HL-60/S4 treated with phorbol 12-myristate 13-acetate at 8.2 ng/mL for 4 days and 3 days (cell line): ENCODE data around the gene ACOXL.

Source experiments
- in situ Hi-C: fragments of 300-500 bp; cut with MboI; formaldehyde crosslinking; loops from 2 replicates; pipeline ENCODE4 v1.15.0; 2022; ENCODE audit warnings: low sequenced_read_pairs

The ACOXL gene

DNA sequence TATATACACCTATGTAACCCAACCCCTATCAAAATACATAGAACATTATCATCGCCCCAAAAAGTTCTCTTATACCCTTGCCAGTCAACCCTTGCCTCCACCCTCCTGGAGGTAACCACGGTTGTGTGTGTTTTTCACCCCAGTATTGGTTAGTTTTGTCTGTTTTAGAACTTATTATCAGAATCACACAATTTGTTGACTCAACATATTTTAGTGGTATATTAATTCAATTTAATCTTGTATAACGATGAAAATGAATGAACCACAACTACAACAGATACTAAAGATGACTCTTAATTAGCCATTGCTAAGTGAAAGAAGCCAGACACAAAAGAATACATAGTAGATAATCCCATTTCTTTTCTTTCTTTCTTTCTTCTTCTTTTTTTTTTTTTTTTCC, 19.3 kb downstream of the ACOXL start:
- in situ Hi-C loops: no loop called here

DNA sequence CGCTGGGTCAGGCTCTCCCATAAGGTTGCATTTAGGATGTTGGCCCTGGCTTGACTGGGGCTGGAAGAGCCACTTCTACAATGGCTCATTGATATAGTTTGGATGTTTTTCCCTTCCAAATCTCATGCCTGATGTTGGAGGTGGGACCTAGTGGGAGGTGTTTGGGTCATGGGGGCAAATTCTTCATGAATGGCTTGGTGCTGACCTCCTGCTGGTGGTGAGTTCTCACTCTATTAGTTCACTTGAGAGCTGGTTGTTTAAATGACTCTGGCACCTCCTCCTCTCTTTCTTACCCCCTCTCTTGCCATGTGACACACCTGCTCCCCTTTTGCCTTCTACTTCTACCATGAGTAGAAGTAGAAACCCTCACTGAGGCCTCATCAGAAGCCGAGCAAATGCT, 20.5 kb downstream of the ACOXL start:
- in situ Hi-C loops: no loop called here

DNA sequence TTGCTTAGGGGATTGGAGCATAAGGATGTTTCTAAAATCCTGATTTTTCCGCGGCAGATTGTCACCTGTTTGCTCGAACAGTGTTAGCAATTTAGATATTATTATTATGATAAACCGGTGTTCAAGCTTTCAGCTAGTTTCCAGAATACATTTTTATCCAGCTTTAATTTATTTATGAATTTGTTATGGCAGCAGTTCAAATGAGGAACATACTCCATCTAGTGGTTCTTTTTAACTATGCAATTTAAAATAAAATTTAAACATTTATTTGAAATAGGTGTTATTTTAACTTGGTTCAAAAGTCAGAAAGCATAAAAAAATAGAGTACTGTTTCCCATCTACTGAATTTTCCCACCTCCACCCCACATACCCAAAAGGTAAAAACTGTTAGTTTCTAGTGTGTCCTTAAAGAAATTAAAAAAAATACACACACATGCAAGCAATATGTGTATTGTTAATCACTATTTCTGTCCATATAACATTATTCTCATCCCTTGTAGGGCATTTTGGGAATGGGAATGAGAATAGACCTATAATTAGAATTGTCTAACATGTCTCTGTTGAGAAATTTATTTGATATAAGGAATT, 23.2 kb downstream of the ACOXL start:
- in situ Hi-C loops: no loop called here

DNA sequence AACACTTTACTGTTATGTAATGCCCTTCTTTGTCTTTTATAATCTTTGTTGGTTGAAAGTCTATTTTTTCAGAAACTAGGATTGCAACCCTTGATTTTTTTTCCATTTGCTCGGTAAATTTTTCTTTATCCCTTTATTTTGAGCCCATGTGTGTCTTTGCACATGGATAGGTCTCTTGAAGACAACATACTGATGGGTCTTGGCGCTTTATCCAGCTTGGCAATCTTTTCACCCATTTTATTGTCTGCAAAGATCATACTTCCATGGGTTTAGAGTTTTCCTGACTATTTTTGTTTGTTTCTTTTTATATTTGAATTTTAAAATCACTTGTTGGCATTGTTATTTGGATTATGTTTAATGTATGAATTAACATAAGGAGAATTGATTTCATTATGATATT, 27.0 kb downstream of the ACOXL start:
- in situ Hi-C loops: no loop called here

DNA sequence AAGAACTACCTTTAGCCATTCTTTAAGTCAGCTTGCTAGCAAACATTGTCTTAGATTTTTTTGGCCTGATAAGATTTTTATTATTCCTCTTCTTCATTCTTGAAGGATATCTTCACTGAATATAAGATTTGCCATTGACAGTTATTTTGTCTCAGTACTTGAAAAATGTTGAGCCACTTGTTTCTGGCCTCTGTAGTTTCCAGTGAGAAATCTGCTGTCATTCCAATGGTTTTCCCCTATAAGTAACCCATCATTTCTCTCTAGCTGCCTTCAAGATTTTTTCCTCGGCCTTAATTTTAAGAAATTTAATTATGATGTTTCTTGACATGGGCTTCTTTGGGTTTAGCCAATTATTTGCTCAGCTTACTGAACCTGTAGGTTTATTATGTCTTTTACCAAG, 32.6 kb downstream of the ACOXL start:
- in situ Hi-C loops: no loop called here

DNA sequence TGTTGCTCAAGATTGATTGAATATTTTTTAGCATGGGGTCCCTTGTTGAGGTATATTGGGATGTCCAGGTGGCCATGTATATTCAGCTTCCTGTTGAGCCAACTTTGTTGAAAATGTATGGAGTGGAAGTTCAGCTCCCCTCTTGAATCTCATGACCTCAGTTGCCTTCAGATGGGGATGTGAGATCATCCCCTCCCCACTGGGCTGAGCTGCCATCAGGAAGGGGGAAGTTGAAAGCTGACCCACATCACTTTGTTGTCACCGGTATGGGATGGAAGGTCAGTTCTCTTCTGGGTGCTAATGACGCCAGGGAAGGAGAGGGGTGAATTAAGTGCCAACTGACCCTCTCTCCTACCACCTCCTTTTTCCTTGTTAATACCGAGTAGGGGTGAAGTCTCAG, 33.9 kb downstream of the ACOXL start:
- in situ Hi-C loops: no loop called here

DNA sequence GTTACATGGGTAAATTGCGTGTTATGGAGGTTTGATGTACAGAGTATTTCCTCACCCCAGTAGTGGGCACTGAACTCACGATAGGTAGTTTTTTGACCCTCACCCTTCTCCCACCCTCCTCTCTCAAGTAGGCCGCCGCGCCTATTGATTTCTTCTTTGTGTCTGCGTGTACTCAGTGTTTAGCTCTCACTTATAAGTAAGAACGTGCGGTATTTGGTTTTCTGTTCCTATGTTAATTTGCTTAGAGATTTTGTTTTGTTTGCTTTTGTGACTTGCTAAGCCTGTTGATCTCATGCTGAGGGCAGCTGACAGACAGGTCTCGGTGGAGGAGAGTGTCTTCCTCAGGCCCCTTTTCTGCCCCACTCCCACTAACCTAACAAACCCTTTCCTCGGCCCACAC, 36.2 kb downstream of the ACOXL start:
- in situ Hi-C loops: no loop called here

DNA sequence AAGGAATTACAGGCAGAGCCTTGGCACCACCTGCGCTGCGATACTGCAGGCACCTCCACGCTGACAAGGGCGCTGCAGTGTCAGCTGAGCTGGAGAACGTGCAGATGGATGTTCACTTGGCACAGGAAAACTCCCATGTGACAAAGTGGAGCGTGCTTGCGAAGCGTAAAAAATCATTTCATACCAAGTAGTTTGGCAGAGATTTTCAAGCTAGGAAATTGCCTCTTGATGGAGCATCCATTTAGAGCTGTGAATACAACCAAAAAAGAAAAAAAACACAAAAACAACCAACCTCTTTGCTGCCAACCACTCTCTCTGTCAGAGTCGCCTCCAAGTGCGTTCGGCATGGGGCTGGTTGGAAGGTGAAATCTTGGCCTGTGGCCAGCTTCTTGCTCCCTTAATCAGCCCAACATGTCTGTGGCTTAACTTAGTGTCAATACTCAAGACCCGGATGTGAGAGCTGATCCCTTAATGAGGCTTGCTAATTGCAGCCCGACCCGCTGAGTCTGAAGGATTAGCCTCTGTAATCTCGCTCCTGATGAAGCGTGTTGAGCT, 38.1 kb downstream of the ACOXL start:
- in situ Hi-C loops: no loop called here

DNA sequence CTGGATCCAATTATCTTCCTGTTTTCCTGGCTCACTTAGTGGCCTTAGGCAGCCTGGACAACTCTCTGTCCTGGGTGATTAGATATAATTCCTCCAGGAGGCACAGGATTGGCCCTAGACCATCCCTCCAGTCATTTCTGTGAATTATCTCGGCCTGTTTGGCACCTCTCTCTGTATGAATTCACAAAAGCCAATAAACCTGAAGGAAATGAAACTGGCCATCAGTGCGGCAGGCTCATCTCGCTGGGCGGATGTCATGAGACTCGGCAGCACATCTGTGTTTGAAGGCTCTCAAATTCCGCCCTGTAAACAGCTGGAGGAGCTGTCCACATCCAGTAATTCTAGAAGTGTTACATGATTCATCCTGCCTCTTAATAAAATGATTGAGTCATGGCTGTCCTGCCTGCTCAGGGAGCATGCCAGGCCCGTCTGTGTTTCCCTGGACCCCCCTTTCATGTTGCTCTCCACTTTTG, 38.6 kb downstream of the ACOXL start:
- in situ Hi-C loops: no loop called here

DNA sequence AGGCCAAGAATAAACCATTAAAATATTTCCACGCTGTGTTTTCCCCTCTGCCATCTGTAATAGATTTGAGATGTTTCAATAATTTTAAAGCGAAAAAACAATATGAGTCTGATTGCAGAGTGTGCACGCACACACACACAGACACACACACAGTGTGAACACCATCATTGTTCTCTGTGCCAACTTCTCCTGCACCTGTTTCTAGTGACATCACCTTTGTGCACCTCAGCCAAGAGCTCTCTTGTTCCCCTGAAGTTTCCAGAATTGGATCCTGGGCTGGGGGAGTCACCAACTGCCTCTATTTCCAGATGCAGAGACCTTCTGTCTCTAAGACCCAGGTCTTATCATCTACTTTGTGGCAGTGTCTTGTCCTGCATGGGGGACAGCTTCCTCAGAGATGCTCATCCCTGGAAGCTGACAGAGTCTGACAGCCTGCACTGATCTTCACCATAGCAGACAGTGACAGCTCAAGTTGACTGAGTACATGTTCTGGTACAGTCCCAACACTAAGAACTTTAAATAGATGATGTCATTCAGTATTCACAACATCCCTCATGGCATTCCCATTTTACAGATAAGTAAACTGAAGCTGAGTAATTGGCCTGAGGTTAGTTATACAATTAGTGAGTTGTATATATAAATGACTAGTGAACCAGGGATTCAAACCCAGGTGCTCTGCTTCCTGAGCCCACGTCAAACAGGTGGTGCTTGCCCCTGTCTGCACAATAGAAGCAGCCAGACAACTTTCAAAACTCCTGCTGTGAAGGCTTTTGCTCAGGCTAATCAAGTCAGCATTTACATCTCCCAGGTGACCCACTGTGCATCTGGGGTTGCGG, 39.4 kb downstream of the ACOXL start:
- in situ Hi-C loops: no loop called here

DNA sequence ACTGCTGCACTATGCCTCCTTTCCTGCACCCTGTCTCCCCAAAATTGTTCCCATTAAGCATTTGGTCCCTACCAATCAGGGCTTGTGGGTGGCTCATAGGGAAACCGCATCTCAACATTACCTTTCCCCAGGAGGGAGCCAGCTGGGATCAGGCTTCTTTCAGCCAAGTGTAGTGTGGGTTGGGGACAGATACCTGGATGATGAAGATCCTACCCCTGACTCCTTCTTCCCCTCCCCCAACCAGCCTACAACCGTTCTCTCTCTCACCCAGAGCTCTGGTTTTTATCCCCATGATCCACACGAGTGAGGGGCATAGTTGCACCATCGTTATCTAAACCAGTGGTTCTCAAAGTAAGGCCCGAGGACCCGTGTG, 40.0 kb downstream of the ACOXL start:
- in situ Hi-C loops: no loop called here

DNA sequence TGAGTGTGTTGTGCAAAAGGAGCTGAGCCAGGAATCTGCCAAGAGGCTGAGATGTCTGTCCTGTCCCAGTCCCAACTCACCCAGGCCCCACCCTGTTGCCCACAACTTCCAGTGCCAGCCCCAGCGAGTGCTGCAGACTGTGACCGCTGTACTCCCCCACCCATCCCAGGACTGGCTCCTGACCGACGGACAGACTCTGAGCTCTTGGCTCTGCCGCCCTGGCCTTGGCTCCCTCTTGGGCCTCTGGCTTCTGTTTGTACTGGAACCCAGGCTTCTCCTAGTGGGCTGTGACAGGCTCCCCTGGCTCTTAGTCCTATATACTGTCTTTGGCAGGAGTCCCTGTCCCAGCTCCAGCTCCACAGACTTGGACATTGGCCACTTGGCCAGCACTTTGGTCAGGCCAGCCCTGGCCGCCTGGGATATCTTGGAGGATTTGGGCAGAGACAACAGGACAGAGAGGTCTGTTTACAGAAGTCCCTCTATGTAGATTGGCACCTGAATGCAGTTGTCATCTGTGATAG, 41.1 kb downstream of the ACOXL start:
- in situ Hi-C loops: no loop called here

DNA sequence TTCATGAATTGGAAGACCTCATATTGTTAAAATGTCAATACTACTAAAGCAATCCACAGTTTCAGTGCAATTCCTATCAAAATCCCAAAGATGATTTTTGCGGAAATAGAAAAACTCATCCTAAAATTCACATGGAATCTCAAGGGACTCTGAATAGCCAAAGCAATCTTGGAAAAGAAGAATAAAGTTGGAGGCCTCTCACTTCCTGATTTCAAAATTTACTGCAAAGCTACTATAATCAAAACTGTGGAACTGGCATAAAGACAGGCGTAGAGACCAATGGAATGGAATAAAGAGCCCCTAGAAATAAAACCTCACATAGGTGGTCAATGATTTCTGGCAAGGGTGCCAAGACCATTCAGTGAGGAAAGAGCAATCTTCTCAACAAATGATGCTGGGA, 42.3 kb downstream of the ACOXL start:
- in situ Hi-C loops: no loop called here

DNA sequence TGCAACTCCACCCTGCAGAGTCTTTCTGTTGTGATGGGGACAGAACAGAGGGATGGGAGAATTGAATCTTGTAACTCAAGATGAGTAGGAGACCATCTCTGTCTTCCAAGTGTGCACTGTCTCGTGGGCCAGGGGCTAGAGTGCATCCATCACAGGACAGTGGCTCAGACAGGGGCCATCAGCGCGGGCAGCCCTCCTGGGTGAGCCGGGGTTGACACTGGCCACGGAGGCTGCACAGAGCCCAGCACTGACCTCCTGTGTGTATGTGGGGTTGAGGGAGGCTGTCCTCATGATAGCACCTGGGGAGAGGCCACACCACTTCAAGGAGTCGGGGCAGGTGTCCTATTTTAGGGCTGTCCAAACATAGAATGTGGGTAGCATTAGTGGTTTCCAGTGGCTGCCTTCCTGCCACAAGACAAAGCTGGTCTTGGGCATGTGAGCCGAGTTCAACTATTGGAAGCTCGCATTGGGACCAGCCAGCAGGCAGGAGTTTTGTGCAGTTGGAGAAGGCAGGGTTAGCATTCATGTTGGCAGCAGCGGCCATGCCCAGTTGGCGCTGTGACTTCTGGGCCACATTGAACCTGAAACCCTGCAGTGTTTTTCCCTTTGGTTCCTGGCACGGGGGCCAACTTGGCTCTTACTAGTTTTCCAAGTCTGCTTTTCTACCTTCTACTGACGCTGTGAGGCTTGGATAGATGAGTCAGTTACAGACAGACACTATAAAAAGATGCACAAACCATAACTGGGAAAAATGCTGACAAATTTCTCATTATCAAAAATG, 45.3 kb downstream of the ACOXL start:
- in situ Hi-C loops: no loop called here

DNA sequence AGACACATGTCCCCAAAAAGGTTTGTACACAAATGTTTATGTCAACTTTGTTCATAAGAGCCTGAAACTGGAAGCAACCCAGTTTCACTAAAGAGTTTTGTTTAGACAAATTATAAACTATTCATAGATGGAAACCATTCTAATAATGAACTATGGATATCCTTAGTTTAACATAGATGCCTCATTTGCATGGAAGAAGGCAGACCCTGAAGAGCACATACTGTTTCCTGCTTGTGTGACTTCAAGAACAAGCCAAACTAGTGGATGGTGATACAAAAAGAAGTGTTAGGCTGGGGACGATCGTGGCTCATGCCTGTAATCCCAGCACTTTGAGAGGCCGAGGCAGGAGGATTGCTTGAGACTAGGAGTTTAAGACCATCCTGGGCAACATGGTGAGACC, 48.1 kb downstream of the ACOXL start:
- in situ Hi-C loops: no loop called here

DNA sequence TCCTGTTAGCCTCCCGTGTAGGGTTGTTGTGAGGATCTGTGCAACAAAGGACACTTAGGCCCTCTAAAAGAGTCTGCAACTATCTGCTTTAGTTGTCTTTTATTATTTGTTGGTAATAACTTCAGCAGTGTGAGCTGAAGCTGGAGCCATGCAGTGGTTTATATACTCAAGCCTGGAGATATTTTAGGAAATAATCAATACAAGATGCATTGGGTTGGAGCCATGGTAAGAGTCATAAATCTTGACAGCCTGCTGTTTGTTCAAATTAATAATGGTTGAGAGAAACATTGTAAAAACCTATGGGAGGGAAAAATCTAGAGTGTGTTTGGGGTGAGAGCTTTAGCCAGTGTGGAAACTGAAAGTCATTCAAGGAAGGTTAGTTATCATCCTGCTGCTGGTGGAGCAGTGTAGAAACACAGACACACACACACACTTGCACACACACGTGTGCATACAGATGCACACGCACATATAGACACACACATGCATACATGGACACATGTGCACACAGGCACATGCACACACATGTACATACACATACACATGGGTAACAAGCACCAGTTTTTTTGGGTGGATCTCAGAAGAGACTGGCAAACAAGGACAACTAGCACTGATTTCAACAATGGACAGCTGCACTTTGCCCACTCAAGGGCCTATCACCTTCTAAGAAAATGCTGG, 51.0 kb downstream of the ACOXL start:
- in situ Hi-C loops: no loop called here

DNA sequence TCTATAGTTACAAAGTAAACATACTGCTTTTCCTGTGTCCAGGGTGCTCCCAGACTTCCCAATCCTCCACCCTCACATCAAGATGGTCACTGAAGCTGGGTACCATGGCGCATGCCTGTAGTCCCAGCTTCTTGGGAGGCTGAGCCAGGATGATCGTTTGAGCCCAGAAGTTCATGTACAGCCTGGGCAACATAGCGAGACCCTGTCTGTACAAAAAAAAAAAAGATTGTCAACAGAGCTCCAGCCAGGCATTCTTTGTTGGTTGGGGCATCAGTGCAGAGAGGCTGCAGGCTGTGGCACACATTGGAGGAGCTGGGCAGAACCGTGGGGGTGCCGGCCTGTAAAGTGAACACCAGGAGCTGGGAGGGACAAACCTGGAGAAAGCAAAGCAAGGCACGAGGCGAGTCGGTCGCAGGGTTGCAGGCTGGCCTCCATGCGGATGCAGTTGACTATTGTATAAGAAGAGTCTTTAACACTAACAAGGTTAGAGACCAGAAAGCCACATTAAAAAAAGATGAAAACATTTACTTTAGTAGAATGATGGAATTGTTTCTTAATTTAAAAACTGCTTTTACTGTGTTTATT, 51.8 kb downstream of the ACOXL start:
- in situ Hi-C loops: no loop called here

DNA sequence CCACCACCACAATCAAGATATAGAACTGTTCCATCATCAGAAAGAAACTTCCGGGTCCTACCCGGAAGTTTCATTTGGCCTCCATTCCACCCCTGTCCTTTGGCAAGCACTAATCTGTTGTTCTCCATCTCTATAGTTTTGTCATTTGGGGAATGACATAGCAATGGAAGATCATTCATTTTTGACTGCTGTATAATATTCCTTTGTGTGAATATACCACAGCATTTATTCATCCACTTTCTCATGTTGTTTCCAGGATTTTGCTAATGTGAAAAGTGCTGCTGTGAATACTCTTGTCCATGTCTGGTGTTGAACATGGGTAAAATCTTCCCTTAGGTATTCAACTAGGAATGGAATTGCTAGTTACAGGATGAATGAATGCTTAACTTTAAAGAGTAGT, 53.1 kb downstream of the ACOXL start:
- in situ Hi-C loops: no loop called here

DNA sequence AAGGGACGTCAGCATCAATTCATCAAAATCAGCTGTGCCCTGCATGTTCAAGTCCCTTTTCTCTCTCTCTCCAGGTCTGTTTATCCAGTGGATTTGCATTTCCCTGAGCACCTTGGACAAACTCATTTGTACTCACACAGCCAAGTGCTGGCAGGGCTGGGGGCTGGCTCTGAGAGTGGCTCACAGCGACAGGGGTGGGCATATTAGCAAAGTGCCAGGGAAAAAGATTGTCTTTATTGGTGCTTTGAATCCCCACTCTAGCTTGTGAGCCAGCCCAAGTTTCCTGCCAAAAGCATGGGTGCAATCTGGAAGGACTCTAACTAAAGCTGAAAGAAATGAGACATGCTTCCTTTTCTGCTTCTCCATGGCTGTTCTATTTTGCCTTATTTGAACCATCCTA, 56.6 kb downstream of the ACOXL start:
- in situ Hi-C loops: no loop called here

DNA sequence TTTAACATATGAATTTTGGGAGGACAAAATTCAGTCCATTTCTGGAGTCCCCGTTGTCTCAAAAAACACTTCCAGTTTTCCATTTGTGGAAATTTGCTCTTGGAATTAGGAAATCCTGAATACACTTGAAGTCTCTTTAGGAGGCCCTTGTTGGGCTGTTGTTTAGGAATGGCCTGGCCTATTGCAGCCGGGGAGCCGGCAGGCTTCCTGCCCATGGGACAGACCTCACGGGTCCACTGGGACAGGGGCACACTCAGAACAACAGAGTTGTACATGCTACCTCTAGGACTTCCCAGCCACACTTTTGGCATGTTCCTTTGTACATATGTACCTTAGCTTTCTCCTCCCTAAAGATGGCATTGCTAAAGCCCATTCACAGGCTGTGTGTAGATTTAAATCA, 57.3 kb downstream of the ACOXL start:
- in situ Hi-C loops: no loop called here
